GM19025 (cell line): ENCODE measurements around the gene MEIS2.

Source experiments
- ATAC-seq: cut with Tn5 transposase; IDR thresholded peaks from one replicate; pipeline ENCODE4 v1.9.1; 2021; ENCODE audit warnings: mild to moderate bottlenecking, low read depth, moderate library complexity; ENCODE audit not compliant: unreplicated experiment

MEIS2 gene

GRCh38 chr15:36845270-36845669 lies 255.1 kb downstream of the MEIS2 start:
- ATAC-seq = no peak

GRCh38 chr15:36844534-36844998 lies 255.8 kb downstream of the MEIS2 start:
- no peak for ATAC-seq

- ATAC-seq = no peak
These were observed 256.5 kb downstream of the MEIS2 start for GRCh38 chr15:36843822-36844221.

DNA sequence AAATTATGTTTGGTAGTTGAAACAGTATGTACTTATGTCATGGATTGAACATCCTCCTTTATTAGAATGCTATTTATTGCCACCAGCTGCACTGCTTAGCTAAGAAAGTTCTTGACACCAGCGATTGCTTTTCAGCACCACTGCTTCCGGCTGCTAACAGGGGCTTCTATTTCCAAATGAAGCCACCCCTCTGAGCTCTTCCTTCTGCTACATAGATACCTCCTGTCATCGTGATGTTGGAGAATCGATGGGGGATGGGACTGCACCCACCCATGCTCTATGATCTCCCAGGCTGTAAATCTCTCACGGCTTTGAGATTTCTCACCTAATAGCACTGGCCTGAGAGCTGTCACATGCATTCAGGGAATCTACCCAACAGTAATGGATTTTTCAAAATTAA lies 259.2 kb downstream of the MEIS2 start:
- no peak for ATAC-seq
